ENCODE results near the gene TBCD.
"Not testable (repeated sequence)": the region's sequence is repeated elsewhere in the genome, so short reads cannot be mapped to it uniquely, and the experiment has no call there.

Gene TBCD

DNA sequence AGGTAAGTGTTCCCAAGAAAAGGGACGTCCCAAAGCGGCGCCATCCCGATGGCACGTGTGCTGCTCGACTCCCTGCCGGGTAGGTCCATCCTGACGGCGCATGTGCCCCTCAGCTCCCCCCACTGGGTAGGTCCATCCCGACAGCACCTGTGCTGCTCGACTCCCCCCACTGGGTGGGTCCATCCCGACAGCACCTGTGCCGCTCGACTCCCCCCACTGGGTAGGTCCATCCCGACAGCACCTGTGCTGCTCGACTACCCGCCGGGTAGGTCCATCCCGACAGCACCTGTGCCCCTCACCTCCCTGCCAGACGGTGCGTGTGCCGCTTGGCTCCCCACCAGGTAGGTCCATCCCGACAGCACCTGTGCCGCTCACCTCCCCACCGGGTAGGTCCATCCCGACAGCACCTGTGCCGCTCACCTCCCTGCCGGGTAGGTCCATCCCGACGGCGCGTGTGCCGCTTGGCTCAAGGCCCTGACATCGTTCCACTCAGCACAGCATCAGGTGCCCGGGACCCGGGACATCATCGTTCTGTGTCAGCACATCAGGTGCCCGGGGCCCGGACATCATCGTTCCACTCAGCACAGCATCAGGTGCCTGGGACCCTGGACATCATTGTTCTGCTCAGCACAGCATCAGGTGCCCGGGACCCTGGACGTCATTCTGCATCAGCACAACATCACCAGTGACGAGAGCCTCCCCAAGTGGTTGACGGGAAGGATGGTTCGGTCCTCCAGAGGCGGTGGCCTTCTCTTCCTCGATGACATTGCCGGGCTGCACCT lies 22.2 kb upstream of the TBCD start:
- DNase-seq (ENCODE audit: low read depth in 2 of 2) = no peak

GRCh38 chr17:82732118-82732743 lies 19.6 kb upstream of the TBCD start:
- no peak for DNase-seq (ENCODE audit: low read depth in 2 of 2)

GRCh38 chr17:82734987-82735866 lies 16.6 kb upstream of the TBCD start, which contains the start of gene FN3K:
Gene FN3K, plus strand, starts transcription at chr17:82735615. Its CDS starts 22 bp downstream, at chr17:82735637.
- no peak for DNase-seq (ENCODE audit: low read depth in 2 of 2)

DNA sequence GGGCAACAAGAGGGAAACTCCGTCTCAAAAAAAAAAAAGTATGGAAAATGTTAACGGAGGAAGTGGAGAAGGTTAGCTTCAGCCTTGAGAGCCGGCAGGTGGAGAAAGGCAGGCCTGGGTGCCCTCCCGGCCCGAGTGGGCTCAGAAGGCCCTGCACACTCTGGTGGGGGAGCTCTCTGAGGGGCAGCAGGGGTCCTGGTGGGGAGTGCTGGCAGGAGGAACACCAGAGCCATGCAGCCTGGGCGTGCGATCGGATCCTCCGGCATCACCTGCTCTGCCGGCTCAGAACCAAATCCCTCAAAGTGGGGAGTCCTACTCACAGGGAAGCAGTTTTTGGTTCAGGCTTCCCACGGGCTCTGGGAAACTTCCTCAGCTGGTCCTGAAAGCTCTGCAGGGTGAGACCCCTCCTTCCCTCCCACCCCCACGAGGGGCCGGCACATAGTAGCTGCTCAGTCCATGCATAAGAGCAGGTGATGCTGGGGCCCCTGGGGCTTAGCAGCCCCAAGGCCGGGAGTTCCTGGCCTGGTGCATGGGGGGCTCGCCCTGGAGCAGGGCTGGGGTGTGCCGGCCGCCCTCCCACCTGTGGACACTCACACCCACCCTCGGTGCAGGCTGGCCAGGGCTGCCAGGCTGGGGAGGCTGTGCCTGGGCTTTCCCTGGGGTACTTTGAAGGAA lies 15.2 kb upstream of the TBCD start:
- DNase-seq (ENCODE audit: low read depth in 2 of 2) = no peak

- DNase-seq (ENCODE audit: low read depth in 2 of 2) = no peak
These were observed 13.6 kb upstream of the TBCD start for GRCh38 chr17:82737967-82738877.

DNA sequence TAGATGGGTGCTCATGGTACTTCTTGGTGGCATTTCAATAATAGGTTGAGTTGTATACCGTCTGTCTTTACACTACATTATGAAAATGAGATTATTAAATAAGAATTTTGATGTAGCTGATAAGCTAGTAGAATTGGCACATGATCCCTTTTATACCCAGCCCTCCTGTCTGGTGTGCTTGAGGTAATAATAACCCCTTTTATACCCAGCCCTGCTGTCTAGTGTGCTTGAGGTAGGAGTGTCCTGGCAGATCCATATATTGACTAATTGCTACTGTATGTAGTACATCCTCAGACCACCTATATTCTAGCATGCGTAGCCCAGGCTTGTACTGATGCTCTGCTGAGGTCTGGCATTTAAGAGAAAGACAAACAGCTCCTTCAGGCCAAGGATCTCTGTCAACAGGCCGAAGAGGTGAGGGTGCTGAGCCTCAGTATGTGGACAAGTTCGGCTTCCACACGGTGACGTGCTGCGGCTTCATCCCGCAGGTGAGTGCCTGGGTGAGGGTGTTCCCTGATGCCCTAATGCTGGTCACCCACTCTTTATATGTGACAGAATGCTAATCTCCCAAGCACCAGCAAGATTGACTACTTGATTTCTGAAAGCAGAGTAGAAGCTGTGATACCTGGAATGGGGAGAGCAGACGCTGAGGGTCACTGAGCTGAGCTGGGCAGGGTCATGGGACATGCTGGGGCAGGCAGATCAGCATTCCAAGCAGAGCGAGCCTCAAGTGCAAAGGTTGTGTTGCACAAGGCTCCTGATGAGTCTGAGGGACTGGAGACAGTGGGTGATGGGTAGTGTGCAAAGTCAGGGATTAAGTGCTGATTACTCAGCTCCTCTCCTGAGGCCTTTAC lies 10.7 kb upstream of the TBCD start:
- DNase-seq (ENCODE audit: low read depth in 2 of 2) = no peak

DNA sequence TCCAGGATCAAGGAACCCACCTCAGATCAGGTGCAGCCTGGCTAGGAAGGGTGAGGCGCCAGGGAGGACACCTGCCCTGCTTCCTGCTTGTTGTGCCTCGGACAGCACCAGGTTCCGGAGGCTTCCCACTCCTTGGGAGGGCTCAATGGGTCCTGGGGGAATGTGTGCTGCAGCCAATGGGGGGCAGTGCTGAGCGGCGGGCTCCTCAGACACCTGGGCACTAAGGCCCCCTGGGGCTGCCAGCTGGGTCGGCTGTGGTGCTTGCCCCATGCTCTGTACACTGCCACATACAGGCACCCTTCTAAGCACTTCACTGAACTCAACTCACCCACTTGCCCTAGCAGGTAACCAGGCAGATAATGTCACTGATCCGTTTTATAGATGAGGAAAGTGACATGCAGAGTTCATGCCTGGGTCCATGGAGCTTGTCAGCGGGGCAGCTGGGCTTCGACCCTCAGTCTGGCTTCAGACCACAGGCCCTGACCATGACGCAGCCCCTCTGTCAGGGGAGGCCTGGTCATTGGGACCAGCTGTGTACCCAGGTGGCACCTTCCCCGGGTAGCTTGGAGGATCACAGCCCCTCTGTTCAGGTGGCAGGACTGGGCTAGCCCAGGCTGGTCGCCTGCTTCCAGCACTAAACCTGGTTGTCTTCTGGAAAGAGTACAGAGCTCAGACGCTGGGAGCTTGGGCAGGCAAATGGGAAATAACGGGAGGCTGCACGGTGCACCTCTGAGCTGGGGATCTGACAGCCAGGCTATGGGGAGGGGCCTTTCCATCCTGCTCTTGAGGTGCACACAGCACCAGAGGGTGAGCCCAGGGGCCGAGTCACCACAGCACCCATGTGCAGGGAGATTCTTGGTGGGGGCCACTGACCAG lies 8.3 kb upstream of the TBCD start:
- DNase-seq (ENCODE audit: low read depth in 2 of 2) = no peak

DNA sequence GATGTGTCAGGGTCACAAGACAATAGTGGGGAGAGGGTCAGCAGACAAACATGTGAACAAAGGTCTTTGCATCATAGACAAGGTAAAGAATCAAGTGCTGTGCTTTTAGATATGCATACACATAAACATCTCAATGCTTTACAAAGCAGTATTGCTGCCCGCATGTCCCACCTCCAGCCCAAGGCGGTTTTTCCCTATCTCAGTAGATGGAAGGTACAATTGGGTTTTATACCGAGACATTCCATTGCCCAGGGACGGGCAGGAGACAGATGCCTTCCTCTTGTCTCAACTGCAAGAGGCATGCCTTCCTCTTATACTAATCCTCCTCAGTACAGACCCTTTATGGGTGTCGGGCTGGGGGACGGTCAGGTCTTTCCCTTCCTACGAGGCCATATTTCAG lies 7.1 kb upstream of the TBCD start:
- DNase-seq (ENCODE audit: low read depth in 2 of 2) = not testable (repeated sequence)

DNA sequence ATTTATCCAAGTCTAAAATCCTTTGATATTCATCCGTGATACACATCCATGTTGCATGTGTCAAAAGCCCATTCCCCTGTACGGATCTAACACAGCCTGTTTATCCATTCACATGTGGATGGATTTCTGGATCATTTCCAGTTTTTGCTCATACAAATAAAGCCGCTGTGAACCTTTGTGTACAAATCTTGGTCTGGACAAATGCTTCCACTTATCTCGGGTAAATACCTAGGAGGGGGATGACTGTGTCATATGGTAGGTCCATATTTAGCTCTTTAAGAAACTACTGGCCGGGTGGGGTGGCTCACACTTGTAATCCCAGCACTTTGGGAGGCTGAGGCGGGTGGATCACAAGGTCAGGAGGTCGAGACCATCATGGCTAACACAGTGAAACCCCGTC lies 6.3 kb upstream of the TBCD start:
- no peak for DNase-seq (ENCODE audit: low read depth in 2 of 2)

DNA sequence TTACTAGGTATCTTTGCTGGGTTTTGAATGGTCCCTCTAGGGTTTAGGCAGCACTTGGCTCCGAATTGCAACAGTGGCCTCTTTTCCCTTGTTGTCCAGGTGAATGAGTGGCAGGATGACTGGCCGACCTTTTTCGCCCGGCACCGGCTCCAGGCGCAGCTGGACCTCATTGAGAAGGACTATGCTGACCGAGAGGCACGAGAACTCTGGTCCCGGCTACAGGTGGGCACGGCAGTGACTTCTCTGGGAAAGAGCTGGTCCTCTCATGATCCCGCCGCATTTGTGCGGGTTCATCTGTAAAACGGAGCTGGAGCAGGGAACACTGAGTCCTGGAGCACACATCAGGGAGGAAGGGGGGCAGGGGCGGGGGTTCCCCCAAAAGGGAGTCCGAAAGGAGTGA lies 3.1 kb upstream of the TBCD start:
- no peak for DNase-seq (ENCODE audit: low read depth in 2 of 2)

DNA sequence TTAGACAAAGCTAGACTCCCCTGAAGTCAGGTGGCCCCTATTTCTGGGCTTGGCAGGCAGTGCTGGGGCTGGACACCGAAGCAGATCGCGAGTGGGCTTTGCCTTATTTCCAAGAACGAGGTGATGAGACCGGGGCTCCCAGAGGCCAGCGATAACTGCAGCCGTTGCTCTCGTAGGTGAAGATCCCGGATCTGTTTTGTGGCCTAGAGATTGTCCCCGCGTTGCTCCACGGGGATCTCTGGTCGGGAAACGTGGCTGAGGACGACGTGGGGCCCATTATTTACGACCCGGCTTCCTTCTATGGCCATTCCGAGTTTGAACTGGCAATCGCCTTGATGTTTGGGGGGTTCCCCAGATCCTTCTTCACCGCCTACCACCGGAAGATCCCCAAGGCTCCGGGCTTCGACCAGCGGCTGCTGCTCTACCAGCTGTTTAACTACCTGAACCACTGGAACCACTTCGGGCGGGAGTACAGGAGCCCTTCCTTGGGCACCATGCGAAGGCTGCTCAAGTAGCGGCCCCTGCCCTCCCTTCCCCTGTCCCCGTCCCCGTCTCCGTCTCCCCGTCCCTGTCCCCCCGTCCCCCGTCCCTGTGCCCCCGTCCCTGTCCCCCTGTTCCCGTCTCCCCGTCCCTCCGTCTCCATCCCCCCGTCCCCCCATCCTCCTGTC lies 1.5 kb upstream of the TBCD start:
- no peak for DNase-seq (ENCODE audit: low read depth in 2 of 2)

DNA sequence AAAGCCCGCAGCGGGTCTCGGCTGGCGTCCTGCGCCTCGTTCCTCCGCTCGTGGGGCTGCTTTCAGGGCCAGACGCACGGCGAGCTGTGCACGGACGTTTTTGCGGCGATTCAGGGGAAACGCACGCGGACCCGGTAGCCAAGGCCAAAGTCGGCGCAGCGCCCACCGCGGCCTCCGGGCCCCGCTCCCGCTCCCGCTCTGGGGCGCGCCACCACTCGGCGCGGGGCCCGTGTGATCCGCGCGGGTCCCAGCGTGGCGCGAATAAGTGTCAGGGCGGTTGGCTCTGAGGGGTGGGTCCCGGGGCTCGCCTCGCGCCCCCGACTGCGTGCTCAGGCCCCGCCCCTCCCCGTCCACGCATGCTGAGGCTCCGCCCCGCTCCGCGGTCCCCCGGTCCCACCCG lies 694 bp upstream of the TBCD start:
- no peak for DNase-seq (ENCODE audit: low read depth in 2 of 2)

DNA sequence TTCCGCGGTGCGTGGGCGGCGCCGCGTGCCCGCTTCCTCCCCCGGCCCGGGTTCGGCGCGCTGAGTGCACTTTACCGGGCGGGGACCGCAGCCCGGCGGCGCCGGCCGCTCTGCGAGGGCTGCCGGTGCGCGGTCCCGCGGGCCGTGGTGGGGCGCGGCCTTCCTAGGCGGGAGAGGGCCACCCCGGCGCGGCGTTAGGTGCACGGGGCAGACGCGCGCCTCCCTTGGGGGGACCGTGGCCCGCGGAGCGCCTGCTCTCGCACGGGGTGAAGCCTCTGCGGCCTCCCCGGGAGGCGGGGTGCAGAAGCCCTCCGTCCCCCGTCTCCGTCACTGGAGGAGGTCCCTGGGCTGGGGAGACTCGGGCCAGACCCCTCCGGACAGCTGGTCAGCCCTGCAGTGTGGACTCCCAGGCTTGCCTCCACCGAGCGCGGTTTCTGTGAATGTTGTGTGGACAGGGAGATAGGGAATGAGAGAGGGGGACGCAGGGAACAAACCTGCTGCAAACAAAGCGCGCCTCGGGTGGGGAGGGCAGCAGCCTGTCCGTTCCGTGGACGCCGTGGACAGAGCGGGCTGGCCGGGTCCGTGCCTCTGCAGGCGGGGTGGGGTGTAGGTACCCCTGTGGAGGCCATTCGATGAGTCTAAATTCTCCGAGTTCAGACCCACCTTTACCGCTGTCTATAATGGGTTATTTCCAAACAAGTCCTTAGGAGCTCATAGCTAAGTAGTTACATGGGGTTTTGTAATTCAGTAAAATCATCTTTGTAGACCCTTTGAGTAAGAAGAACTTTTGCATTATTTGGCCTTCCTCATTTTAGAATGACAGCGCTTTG lies 721 bp downstream of the TBCD start:
- no peak for DNase-seq (ENCODE audit: low read depth in 2 of 2)

- DNase-seq (ENCODE audit: low read depth in 2 of 2) = no peak
These were observed 1.3 kb downstream of the TBCD start for GRCh38 chr17:82753201-82753464.

DNA sequence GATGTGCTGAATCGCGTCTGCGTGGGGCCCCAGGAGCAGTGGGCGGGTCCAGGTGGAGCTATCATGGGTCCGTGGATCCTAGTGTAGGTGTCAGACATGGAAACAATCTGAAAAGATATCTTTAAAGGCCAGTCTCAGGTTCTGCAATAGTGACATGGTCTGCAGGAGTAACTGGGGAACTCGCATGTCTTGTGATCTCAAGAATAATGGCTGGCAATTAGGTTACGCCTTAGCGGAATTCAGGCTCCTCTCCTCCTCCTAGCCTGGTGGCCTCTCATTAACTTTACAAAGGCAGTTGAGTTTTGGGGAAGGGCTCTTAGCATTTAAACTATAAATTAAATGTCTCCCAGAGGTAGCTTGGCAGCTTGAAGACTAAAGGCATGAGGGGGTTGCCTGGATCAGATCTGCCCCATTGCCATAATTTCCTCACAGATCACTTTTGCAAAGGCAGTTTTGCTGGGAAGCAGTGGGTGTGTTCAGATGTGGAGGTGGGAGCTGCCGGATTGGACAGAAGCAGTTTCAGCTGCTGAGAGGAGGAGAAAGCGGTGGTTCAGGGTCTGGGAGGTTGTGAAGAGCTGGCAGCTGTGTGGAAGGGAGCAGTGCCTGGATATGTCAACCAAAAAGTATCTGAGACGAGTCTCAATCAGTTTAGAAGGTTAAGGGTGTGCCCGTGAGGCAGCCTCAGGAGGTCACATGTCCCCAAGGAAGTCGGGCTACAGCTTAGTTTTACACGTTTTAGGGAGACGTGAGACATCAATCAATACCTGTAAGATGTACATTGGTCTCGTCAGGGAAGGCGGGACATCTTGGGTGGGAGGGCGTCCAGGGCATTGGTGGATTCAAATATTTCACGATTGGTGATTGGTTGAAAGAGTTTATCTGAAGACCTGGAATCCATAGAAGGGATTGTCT lies 2.7 kb downstream of the TBCD start:
- DNase-seq (ENCODE audit: low read depth in 2 of 2) = no peak

GRCh38 chr17:82756166-82756565 lies 4.3 kb downstream of the TBCD start:
- DNase-seq (ENCODE audit: low read depth in 2 of 2) = no peak

DNA sequence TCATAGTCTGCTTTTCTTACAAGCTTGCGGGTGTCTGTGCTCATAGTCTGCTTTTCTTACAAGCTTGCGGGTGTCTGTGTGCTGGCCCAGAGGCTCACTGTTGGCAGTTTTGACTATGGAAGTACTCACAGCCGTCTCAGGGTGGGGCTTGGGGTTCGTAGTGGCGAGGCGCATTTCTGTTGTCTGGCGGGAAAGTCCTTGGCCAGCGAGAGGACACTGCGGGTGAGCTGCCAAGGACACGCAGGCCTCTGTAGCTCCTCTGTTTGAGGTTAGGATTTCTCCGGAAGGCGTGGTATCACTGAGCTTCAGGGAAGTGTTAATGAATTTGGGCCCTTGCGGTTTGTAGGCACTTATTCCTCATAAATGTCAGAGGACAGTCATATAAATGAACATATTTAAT lies 13.5 kb downstream of the TBCD start:
- no peak for DNase-seq (ENCODE audit: low read depth in 2 of 2)

All from stimulated activated CD8-positive, alpha-beta memory T cell treated with anti-CD3 and anti-CD28 coated beads, Interleukin-15, amount 100 ng/mL, for 48 hours (primary cell).